Sigmoid colon (tissue), 7 donors: ENCODE data around the gene VPS8. TPM values are rescaled to one million over a fixed set of nuclear protein-coding genes. Genes with fewer than 3 reads are reported as not detected.

ENCODE experiments used
- DNase-seq: peaks from one replicate; pipeline ENCODE4 v3.0.0-alpha.2; 2019
- H3K27ac ChIP-seq, 4 donors: fragments of 200-600 bp; sonication (generic); one replicate each; pipeline ENCODE4 v1.5.1; 2016 to 2019; ENCODE audit warnings: mild to moderate bottlenecking in 1 of 4
- H3K27me3 ChIP-seq, 3 donors: fragments of 200-600 bp; sonication (generic); one replicate each; pipeline ENCODE4 v1.5.1; 2019; ENCODE audit warnings: mild to moderate bottlenecking in 1 of 3
- H3K36me3 ChIP-seq, 4 donors: fragments of 200-600 bp; sonication (generic); one replicate each; pipeline ENCODE4 v1.5.1; 2016 to 2019
- H3K4me1 ChIP-seq, 4 donors: fragments of 200-600 bp; sonication (generic); one replicate each; pipeline ENCODE4 v1.5.1; 2017 to 2019
- H3K4me3 ChIP-seq, 4 donors: fragments of 200-600 bp; sonication (generic); one replicate each; pipeline ENCODE4 v1.5.1; 2017 to 2019; ENCODE audit warnings: mild to moderate bottlenecking in 2 of 4, moderate library complexity in 1 of 4
- H3K9me3 ChIP-seq, 4 donors: fragments of 200-600 bp in 3 of 4; sonication (generic) in 3 of 4; one replicate each; pipeline versions ENCODE4 v1.5.1 to v1.6.1; 2013 to 2019
- EP300 ChIP-seq, 4 donors: sonication (generic); formaldehyde crosslinking; IDR thresholded peaks; one replicate each; pipeline ENCODE4 v1.6.1; 2017; ENCODE audit warnings: antibody characterized with exemption in 4 of 4
- POLR2A ChIP-seq, 2 donors: fragments of 450-650 bp; IDR thresholded peaks; one replicate each; pipeline ENCODE4 v1.6.1; 2016; ENCODE audit warnings: antibody characterized with exemption in 2 of 2, mild to moderate bottlenecking in 2 of 2, moderate library complexity in 2 of 2
- POLR2AphosphoS5 ChIP-seq, 4 donors: sonication (generic); formaldehyde crosslinking; IDR thresholded peaks; one replicate each; pipeline ENCODE4 v1.6.1; 2017; ENCODE audit warnings: antibody characterized with exemption in 4 of 4
- WGBS, 2 donors: extraction: QIAGEN DNeasy Blood & Tissue Kit; methylation state at CpG; one replicate each; pipeline ENCODE4 v1.1.7; 2013; 5-methylcytosine and 5-hydroxymethylcytosine counted together
- intact Hi-C: fragments of 100-400 bp; cut with DNase I; formaldehyde crosslinking; loops from one replicate; pipeline ENCODE4 v1.15.1; 2023
- polyA plus RNA-seq, 3 donors: library from polyadenylated mRNA; stranded (reverse); fragments of 200-250 nt; gene quantifications; one replicate each; pipeline ENCODE4 v1.2.3, GENCODE V29; 2013
- total RNA-seq, 4 donors: library from RNA; depleted of rRNA; stranded (reverse); fragments of >200 nt; gene quantifications; one replicate each; pipeline ENCODE4 v1.1.0, GENCODE V29; 2016
- TF ChIP-seq, protein P1 (sequence below), 4 experiments: fragments of 450-650 bp in 3 of 4; fragments of 200-600 bp in 1 of 4; IDR thresholded peaks; one replicate each; pipeline ENCODE4 v1.5.1; 2016 to 2019; ENCODE audit warnings: antibody characterized with exemption in 4 of 4, mild to moderate bottlenecking in 3 of 4, moderate library complexity in 2 of 4
- donor health status: healthy with polysubstance abuse.
- donor health status: Bipolar disorder and iron deficiency.
- donor health status: healthy.

Gene VPS8
- total and polyA plus RNA-seq, 7 donors, result 12.0 to 64.5 (median 34.6) TPM

DNA sequence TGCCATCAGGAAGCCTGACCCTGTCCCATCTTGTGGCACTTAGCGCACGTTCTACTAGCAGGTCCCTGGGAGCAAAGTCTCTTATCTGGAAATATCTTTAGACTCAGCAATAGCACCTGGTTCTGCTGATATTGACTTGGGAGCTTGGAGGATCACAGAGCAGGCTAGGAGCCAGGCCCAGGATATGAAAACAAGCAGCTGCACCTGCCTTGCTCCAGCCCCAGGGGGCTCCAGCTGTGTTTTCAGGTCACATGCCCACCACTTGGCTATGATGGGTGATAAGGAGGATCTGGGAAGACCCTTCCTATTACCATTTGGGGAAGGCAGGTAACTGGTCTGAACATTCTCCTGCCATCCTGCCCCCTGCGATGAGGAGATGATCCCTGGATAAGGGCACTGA, 253.1 kb downstream of the VPS8 start:
- H3K36me3 ChIP-seq, result no peaks in the 10 kb centered on the region
- WGBS, 2 donors, result 78 to 91% methylated on average over 3 of the region's 3 CpGs
- no peak overlapping the region for H3K27ac ChIP-seq
- no peaks in the 10 kb centered on the region for H3K4me1 ChIP-seq
- TF ChIP-seq, protein P1, sequence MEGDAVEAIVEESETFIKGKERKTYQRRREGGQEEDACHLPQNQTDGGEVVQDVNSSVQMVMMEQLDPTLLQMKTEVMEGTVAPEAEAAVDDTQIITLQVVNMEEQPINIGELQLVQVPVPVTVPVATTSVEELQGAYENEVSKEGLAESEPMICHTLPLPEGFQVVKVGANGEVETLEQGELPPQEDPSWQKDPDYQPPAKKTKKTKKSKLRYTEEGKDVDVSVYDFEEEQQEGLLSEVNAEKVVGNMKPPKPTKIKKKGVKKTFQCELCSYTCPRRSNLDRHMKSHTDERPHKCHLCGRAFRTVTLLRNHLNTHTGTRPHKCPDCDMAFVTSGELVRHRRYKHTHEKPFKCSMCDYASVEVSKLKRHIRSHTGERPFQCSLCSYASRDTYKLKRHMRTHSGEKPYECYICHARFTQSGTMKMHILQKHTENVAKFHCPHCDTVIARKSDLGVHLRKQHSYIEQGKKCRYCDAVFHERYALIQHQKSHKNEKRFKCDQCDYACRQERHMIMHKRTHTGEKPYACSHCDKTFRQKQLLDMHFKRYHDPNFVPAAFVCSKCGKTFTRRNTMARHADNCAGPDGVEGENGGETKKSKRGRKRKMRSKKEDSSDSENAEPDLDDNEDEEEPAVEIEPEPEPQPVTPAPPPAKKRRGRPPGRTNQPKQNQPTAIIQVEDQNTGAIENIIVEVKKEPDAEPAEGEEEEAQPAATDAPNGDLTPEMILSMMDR (IDR thresholded peaks at IDR 0.05), result no peak
- TF ChIP-seq POLR2AphosphoS5 (IDR thresholded peaks at IDR 0.05), result no peak
- no peak for TF ChIP-seq POLR2A (IDR thresholded peaks at IDR 0.05)
- TF ChIP-seq EP300 (IDR thresholded peaks at IDR 0.05), result no peak
- no peaks in the 10 kb centered on the region for H3K27me3 ChIP-seq
- intact Hi-C loops, result no loop called here
- H3K4me3 ChIP-seq, result no peak overlapping the region
- no peak for DNase-seq
- H3K9me3 ChIP-seq, result no peaks in the 10 kb centered on the region

DNA sequence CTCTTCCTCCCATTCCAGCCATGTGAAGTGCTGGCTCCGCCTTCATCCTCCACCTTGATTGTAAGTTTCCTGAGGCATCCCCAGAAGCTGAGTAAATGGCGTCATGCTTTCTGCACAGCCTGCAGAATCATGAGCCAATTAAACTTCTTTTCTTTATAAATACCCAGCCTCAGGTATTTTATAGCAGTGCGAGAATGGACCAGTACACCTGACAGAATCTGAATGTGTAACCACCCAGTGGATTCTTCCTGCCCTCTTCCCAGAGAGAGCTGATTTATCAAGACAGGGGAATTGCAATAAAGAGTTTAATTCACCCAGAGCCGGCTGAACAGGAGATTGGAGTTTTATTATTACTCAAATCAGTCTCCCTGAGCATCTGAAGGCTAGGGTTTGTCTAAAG, 254.3 kb downstream of the VPS8 start:
- no peak for DNase-seq
- Histone ChIP-seq H3K4me1 (no peaks in the 10 kb centered on the region), H3K27ac (no peak overlapping the region), H3K9me3 (no peaks in the 10 kb centered on the region), H3K4me3 (no peak overlapping the region), H3K36me3 (no peaks in the 10 kb centered on the region), H3K27me3 (no peaks in the 10 kb centered on the region)
- intact Hi-C loops, result no loop called here
- WGBS, 2 donors, result 94% methylated on average over 4 of the region's 4 CpGs
- TF ChIP-seq POLR2AphosphoS5 (IDR thresholded peaks at IDR 0.05) (no peak), EP300 (IDR thresholded peaks at IDR 0.05) (no peak), POLR2A (IDR thresholded peaks at IDR 0.05) (no peak)
- TF ChIP-seq, protein P1 (IDR thresholded peaks at IDR 0.05), result no peak

DNA sequence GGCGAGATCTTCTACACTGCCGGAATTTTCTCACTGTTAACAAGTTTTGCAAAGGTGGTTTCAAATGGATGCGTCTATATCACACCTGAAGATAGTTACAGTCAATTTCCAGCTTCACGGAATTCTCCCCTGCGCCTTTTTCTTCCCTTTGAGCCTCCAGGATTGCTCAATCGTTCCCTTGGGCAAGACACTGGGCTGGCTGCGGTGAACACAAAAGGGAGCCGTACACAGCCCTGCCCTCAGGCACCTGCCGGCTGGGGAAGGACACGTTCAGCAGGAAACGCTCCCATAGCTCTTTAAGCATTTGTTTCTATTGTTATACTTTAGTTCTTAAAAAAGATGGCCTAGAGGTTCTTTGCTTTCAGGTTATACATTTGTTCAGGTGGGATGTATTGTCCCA, 255.2 kb downstream of the VPS8 start:
- Histone ChIP-seq H3K9me3 (no peaks in the 10 kb centered on the region), H3K4me1 (no peaks in the 10 kb centered on the region), H3K27ac (no peak overlapping the region), H3K27me3 (no peaks in the 10 kb centered on the region), H3K36me3 (no peaks in the 10 kb centered on the region), H3K4me3 (no peak overlapping the region)
- DNase-seq, result no peak
- intact Hi-C loops, result no loop called here
- TF ChIP-seq EP300 (IDR thresholded peaks at IDR 0.05) (no peak), POLR2AphosphoS5 (IDR thresholded peaks at IDR 0.05) (no peak), POLR2A (IDR thresholded peaks at IDR 0.05) (no peak)
- TF ChIP-seq, protein P1 (IDR thresholded peaks at IDR 0.05), result no peak
- WGBS, 2 donors, result 96% methylated on average over 11 of the region's 11 CpGs

DNA sequence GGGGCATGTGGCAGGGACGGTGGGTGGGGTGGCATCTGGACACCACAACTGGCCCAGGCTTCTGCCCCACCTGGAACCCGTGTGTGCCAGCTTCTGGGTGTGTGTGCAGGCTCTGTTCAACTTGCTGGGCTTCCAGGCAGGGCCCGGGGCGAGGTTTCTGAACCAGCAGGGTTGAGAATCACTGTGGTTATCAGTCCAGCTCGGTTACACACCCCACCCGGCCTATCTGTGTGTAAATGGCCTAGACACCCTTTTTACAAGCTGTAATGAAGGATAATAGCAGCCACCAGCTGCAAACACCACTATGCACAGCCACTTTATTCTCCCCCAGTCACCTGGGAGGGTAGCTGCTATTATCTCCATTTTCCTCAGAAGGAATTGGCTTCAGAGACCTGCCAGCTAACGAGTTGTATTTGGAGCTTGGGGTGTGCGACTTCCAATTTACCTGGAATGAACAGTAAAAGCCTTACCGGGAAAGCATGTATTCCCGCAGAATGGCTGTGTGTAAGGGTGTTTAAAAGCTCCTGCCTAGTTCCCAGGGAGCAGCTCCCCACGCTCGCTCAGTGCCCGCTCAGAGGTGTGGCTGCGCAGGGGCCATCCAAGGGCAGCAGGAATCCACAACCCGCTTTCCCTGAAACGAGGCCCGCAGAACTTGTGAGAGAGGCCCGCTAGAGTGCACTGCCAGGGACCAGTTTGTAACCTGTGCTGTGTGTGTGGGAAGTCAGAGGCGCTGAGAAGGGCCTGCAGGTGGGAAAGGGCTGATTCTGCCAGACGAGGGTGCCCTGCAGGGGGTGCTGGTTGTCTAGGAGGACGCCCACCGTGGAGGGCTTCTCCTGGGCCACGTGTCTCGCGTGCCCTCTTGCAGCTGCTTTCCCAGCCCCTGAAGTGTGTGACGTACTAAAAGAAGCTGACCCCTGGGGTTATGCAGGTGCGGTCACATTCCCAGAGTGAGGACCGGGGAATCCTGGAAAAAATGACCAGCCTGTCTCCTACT, 257.4 kb downstream of the VPS8 start:
- intact Hi-C loops, result loop anchor here (1.0 kb wide), 1 partner anchor 108 kb away; no protein-coding TSS in a partner anchor
- WGBS, 2 donors, result 20 to 62% methylated on average over 28 of the region's 28 CpGs
- Histone ChIP-seq H3K36me3 (no peaks in the 10 kb centered on the region), H3K27ac (no peak overlapping the region), H3K9me3 (no peaks in the 10 kb centered on the region), H3K4me1 (no peaks in the 10 kb centered on the region), H3K4me3 (no peak overlapping the region), H3K27me3 (no peaks in the 10 kb centered on the region)
- no peak for DNase-seq
- TF ChIP-seq POLR2AphosphoS5 (IDR thresholded peaks at IDR 0.05), result no peak
- TF ChIP-seq, protein P1 (IDR thresholded peaks at IDR 0.05), result peak in 1 of 4 experiments; percentile 20
